DMS 273 treated with DMSO at 0.1 percent for 48 hours (cell line): ENCODE measurements around the gene SCP2D1.

Experiments used
- DNase-seq: peaks from one replicate; lab custom pipeline; 2025; lab: John Stamatoyannopoulos, UW

SCP2D1 gene

GRCh38 chr20:18815194-18815942, 1.8 kb downstream of the SCP2D1 start:
- DNase-seq: no peak

DNA sequence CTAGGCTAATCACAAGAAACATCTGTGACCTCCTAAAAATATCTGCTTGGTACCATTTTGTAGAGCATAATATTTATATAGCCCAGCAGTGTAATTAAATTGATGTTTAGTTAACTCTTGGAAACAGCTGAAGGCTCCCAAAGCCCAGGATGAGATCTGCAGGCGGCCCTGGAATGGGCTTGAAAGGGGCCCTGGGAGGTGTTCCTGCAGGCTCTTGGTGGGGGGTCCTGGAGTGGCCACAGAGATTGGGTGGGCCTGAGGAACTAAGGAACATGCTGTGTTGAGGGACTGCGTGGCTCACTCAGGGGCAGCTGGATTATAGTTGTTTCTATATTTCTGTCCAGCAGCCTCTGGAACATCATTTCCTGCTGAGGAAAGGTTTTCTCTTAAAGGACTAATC, 9.2 kb downstream of the SCP2D1 start:
- no peak for DNase-seq

DNA sequence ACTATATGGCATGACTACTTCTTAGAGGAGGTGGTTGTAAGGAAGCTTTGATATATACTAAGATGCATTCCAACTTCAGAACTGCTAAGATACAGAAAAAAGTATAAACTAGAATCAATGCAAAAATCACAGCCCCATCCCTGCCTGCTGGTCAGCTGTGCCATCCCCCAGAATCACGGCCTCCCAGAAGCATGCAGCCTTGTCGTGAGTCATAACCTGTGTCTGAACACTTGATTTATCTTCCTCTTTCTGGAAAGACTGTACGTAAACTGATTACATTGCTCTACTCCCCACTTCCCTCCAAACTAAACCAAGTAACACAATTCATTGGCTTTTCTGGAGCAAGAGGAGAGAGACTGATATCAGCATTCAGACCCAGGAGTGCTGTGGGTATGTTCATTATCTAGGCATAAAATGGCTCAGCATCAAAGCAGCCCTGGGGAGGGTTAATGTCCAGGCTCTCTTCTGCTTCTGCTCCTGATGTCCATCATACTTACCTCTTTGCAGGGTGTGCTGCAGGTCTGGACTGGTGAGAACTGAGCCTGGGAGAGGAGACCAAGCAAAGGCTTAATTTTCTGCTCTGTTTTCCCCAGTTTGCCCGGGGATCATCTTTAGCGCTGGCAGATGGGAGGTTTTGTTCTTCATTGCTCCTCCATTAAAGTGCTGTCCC, 18.4 kb downstream of the SCP2D1 start:
- no peak for DNase-seq

DNA sequence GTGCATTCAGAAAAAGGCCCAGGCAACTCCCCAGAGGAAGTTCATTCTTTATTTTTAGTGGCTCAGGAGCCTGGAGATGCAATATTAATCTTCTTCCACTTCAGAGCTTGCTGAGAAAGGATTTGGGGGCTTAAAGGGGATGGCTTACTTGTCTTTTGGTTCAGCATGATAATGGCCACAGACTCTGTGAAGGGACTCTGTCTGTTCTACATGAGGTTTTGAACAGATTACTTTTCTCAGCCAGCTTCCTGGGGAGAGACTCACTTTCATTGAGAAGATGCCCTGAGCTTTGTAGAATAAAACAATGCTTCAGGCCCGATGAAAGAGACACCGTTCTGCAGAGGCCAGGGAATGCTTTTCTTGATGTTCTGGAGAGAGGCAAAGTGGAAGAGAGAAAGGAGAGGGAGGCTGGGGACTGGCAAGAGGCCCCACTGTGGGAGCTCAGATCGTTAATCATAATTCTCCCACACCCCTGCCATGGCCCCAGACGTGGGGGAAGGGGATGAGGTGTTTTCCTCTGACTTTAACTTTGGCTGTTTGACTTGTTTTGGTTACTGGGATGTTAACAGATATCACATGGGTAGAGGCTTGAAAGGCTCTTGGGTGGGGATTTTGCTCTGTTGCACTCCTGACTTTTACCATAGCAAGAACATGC, 19.1 kb downstream of the SCP2D1 start:
- DNase-seq: no peak

- no peak for DNase-seq
Measured at GRCh38 chr20:18835466-18836256, 22.1 kb downstream of the SCP2D1 start.

DNA sequence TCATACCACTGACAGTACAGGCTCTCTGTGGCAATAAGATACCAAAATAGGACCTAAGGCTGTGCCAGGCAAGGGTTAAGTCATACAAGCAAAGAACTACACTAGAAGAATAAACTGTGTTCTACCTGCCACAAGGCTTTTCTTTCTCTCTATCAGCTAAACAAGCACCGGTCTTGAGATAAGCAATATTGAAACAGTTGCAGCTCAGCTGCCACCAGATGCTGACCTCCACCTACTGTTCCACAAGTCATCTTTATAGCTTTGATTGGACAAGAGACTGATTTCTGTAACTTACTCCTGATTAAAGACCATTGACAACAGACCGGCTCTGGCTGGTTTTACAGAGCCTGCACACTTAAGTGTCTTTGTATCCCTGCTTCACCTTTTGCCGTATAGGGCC, 24.1 kb downstream of the SCP2D1 start:
- DNase-seq: no peak

GRCh38 chr20:18839507-18840247, 26.1 kb downstream of the SCP2D1 start:
- no peak for DNase-seq

DNA sequence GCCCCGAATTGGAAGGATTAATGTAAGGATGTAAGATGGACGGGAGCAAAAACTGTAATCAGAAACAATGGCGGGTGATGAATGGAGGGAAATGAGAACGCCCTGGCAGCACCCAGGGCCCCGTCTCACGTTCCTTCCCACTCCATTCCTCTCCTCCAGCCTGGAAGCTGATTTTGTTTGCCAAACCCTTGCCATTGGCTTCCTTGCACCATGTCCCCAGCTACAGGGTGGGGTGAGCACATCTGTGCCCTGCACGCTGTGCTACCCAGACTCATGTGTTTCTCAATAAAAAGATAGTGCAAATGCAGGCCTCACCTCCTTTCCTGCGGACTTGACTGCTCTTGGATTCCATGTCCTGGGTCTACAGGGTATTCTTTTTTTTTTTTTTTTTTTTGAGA, 26.7 kb downstream of the SCP2D1 start:
- DNase-seq: no peak

DNA sequence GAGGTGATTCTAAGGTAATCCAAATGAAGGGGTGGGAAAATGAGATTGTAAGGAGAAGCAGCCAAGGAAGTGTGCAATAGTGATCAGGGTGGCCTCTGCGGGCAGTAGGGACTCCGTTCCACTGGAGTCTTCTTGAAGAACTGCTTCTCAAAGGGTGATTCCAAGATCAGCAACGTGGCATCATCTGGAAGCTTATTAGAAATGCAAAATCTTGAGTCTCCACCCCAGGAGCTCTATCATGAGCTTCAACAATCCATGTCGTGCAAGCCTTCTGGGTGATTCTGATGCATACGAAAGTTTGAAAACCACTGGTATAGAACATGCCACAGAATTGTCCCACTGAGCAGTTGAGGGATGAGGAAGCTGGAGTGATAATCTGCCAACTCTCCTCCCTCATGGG, 31.4 kb downstream of the SCP2D1 start:
- no peak for DNase-seq

- DNase-seq: no peak
Measured at GRCh38 chr20:18847226-18847755, 33.7 kb downstream of the SCP2D1 start.

DNA sequence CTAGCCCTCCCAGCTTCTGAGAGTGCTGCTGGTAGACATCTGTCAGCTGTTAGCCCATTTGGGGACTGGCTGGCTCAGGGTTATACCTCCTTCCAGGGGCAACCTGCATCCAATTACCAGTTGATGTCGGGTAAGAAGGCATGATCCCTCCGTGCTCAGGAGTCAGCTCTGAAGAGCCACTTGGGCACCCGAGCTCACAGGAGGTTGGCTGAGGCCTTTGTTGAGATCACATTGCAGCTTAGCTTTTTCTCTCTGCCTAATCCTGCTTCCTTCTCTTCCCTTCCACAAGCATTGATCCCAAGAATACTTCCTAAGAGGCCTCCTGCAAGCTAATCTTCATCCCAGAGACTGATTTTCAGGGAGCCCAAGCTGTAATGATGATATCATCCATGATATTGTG, 35.5 kb downstream of the SCP2D1 start:
- no peak for DNase-seq

- no peak for DNase-seq
Measured at GRCh38 chr20:18851629-18852028, 38.0 kb downstream of the SCP2D1 start.

- no peak for DNase-seq
Measured at GRCh38 chr20:18852318-18852717, 38.7 kb downstream of the SCP2D1 start.

- no peak for DNase-seq
Measured at GRCh38 chr20:18853216-18853615, 39.6 kb downstream of the SCP2D1 start.

- no peak for DNase-seq
Measured at GRCh38 chr20:18853946-18854646, 40.5 kb downstream of the SCP2D1 start.

DNA sequence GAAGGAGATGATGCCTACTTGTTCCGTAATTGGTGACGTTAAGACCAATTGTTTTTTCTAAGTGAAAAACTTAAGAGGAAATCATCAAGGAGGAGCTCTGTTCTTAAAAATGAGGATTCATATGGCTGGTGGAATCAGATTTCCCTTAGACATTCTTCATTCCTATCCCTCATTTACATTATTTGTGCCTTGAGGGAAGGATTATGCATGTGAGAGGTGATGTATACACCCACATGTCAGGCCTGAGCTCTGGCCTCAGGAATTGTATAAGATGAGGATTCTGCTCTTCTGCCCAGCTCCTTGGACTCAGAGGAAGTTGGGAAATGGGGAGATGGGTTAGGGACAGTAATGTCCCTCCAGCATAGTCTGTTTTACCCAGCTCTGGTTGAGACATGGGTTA, 42.3 kb downstream of the SCP2D1 start:
- DNase-seq: no peak

DNA sequence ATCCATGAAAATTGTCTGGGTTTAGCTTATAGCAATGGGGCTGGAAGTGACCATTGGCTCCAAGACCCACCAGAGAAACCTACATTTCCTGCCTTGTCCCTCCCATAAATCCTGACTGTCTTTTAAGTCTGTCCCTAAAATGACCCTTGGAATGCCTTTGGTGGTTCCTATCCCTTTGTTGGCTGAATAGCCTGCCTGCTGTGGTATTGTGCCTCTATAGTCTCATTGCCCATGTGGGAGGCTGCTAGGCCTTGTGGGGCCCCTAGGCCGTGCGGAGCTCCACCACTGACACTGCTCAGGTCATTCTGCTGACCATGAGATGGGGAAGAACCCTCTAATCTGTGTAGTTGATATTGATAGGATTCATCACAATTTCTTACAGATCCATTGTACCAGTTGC, 43.3 kb downstream of the SCP2D1 start:
- DNase-seq: no peak

DNA sequence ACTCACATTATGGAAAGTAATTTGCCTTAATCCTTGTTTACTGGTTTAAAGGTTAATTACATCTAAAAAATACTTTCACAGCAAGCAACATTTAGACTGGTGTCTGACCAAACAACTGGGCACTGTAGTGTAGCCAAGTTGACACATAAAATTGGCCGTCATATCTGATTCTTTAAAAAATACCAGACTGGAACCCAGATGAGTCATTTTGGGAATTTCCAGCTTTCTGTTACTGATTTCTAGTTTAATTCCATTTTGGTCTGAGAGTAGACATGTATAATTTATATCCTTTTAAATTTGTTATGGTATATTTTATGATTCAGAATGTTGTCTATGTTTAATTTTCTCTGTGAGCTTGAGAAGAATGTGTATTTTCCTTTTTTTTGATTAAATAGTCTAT, 44.1 kb downstream of the SCP2D1 start:
- no peak for DNase-seq

DNA sequence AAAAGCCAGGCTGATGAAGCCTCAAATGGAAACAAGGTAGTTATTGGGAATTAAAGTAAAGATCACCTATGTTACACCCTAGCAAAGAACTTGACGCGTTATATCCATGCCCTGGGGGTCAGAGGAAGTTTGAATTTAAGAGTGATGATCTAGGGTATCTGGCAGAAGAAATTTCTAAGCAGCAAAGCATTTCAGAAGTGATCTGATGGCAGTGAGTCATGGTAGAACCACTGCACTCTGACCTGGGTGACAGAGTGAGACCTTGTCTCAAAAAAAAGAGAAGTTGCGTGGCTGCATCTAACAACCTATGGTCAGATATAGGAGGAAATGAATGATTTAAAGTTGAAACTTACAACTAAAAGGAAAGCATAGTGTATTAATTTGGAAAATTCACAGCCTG, 45.2 kb downstream of the SCP2D1 start:
- DNase-seq: no peak
